ENCODE data around the gene HBE1.

The HBE1 gene

GRCh38 chr11:5228124-5228523 lies 41.6 kb downstream of the HBE1 start (continued):
- no peak for TF ChIP-seq TSHZ2 (CRISPR knock-in tag; IDR thresholded peaks at IDR 0.05)
- TF ChIP-seq POU6F1 (CRISPR knock-in tag; IDR thresholded peaks at IDR 0.05; ENCODE audit: borderline replicate concordance, low read depth) = no peak

- ATAC-seq = no peak
- TF ChIP-seq SNAI2 (CRISPR knock-in tag; IDR thresholded peaks at IDR 0.05) = no peak
- TF ChIP-seq ESRRG (CRISPR knock-in tag; IDR thresholded peaks at IDR 0.05) = no peak
- TF ChIP-seq ZFP30 (CRISPR knock-in tag; IDR thresholded peaks at IDR 0.05) = no peak
- TF ChIP-seq TSHZ2 (CRISPR knock-in tag; IDR thresholded peaks at IDR 0.05) = no peak
These were observed 42.1 kb downstream of the HBE1 start for GRCh38 chr11:5227681-5228080.

GRCh38 chr11:5226732-5227310 lies 42.9 kb downstream of the HBE1 start, which contains the start of gene HBB:
TSS of gene HBB (minus strand) at chr11:5227071. CDS start at chr11:5227021, 50 bp downstream.
- TF ChIP-seq CREB5 (CRISPR knock-in tag; IDR thresholded peaks at IDR 0.05; ENCODE audit: low read depth) = no peak
- ATAC-seq = no peak

GRCh38 chr11:5225480-5225871 lies 44.3 kb downstream of the HBE1 start:
- TF ChIP-seq BACH2 (CRISPR knock-in tag; IDR thresholded peaks at IDR 0.05; ENCODE audit: borderline replicate concordance) = no peak
- TF ChIP-seq ZNF565 (CRISPR knock-in tag; conservative IDR thresholded peaks at IDR 0.05; ENCODE audit: low read depth) = no peak
- no peak for TF ChIP-seq OSR1 (CRISPR knock-in tag; IDR thresholded peaks at IDR 0.05)

GRCh38 chr11:5224538-5225479 lies 44.9 kb downstream of the HBE1 start:
- no peak for TF ChIP-seq ZFP30 (CRISPR knock-in tag; IDR thresholded peaks at IDR 0.05)
- TF ChIP-seq PPARA (CRISPR knock-in tag; IDR thresholded peaks at IDR 0.05; ENCODE audit: borderline replicate concordance) = no peak
- no peak for TF ChIP-seq TOX (CRISPR knock-in tag; IDR thresholded peaks at IDR 0.05; ENCODE audit: borderline replicate concordance)
- TF ChIP-seq ARNTL (CRISPR knock-in tag; IDR thresholded peaks at IDR 0.05; ENCODE audit: borderline replicate concordance, low read depth) = no peak
- TF ChIP-seq ZNF8 (CRISPR knock-in tag; IDR thresholded peaks at IDR 0.05) = no peak
- no peak for TF ChIP-seq ZC3H10 (CRISPR knock-in tag; IDR thresholded peaks at IDR 0.05)
- TF ChIP-seq SNAI2 (CRISPR knock-in tag; IDR thresholded peaks at IDR 0.05) = no peak
- TF ChIP-seq CSDC2 (CRISPR knock-in tag; IDR thresholded peaks at IDR 0.05) = no peak
- no peak for TF ChIP-seq BACH2 (CRISPR knock-in tag; IDR thresholded peaks at IDR 0.05; ENCODE audit: borderline replicate concordance)
- no peak for TF ChIP-seq CREB5 (CRISPR knock-in tag; IDR thresholded peaks at IDR 0.05; ENCODE audit: low read depth)
- TF ChIP-seq ISL1 (CRISPR knock-in tag; IDR thresholded peaks at IDR 0.05) = no peak
- no peak for TF ChIP-seq GLIS3 (CRISPR knock-in tag; IDR thresholded peaks at IDR 0.05)
- no peak for ATAC-seq

More at GRCh38 chr11:5225480-5225871, 44.3 kb downstream of the HBE1 start:
- no peak for ATAC-seq

Measured in SK-N-SH treated with all-trans-retinoic acid at 6 μM for 48 hours (cell line).